DND-41 (cell line): ENCODE measurements around the gene SUPT6H.

Experiments
- CTCF ChIP-seq: IDR thresholded peaks from 2 replicates; pipeline ENCODE4 v1.5.1; 2012; ENCODE audit warnings: borderline replicate concordance, low read length, moderate library complexity, mild to moderate bottlenecking; ENCODE audit not compliant: poor library complexity, severe bottlenecking; ENCODE audit errors: extremely low read depth
- EZH2 ChIP-seq: IDR thresholded peaks from 3 replicates; pipeline ENCODE4 v1.6.1; 2012; ENCODE audit warnings: borderline replicate concordance, low read depth, mild to moderate bottlenecking, moderate library complexity, low read length, inconsistent platforms; ENCODE audit not compliant: severe bottlenecking

DNA sequence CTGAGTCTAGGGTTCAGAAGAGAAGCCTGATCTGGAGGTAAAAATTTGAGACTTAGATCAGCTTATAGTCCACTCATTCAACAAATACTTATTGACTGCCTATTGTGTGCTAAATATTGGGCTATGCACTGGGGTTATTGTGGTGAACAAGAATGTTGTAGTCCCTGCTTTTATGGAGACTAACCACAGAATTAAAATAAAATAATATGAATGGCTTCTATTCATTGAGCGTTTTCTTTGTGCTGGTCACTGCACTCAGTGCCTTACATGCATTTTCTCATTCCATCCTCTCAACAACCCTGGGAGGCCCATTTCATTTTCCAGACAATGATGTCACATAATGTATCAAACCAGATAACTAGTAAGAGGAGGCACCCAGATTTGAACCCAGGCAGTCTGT, 71.3 kb downstream of the SUPT6H start:
- TF ChIP-seq CTCF (no peak), EZH2 (no peak)
